GM06990 (cell line): ENCODE results near the gene MAGI1.
A peak's percentile ranks its signal among the peaks of the same experiment; 100 is the strongest.

Experiments
- DNase-seq: peaks from one replicate; pipeline ENCODE4 v3.0.0-alpha.2; 2011; ENCODE audit not compliant: insufficient read length; ENCODE audit errors: extremely low read depth
- H3K27me3 ChIP-seq: replicated peaks from 2 replicates; pipeline ENCODE4 v1.6.0; 2011; ENCODE audit warnings: low read length; ENCODE audit not compliant: control insufficient read depth, insufficient read depth
- H3K36me3 ChIP-seq: 2 replicates; pipeline ENCODE4 v1.5.1; 2011; ENCODE audit warnings: low read length; ENCODE audit not compliant: control insufficient read depth, insufficient read depth
- H3K4me3 ChIP-seq: replicated peaks from 2 replicates; pipeline ENCODE4 v1.5.1; 2011; ENCODE audit warnings: low read depth, mild to moderate bottlenecking, control low read depth, low read length
- TF ChIP-seq, protein P1 (sequence below): IDR thresholded peaks from 2 replicates; pipeline ENCODE4 v1.5.1; 2011; ENCODE audit warnings: low read length, control low read depth, mild to moderate bottlenecking, inconsistent platforms; ENCODE audit not compliant: insufficient read depth, poor library complexity, severe bottlenecking

Gene MAGI1

DNA sequence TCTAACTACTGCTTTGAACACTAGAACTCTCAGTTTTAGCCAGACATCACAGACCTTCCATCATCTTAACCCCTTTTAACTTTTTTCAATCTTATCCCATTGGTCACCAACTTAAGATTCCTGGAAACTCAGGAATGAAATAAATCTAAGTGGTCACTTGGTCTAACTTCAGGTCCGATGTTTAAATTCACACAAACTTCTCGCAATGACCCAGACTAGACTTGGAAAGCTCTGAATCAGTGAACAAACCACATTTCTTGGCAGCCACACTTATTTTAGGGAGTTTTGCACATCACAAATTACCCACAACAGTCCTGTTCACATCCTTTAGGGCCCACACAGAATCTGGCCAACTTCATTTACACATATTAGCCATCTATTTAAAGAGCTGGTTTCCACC, 118.9 kb downstream of the MAGI1 start:
- H3K36me3 ChIP-seq = no peaks in the 10 kb centered on the region
- no peak overlapping the region for H3K4me3 ChIP-seq
- TF ChIP-seq, protein P1, sequence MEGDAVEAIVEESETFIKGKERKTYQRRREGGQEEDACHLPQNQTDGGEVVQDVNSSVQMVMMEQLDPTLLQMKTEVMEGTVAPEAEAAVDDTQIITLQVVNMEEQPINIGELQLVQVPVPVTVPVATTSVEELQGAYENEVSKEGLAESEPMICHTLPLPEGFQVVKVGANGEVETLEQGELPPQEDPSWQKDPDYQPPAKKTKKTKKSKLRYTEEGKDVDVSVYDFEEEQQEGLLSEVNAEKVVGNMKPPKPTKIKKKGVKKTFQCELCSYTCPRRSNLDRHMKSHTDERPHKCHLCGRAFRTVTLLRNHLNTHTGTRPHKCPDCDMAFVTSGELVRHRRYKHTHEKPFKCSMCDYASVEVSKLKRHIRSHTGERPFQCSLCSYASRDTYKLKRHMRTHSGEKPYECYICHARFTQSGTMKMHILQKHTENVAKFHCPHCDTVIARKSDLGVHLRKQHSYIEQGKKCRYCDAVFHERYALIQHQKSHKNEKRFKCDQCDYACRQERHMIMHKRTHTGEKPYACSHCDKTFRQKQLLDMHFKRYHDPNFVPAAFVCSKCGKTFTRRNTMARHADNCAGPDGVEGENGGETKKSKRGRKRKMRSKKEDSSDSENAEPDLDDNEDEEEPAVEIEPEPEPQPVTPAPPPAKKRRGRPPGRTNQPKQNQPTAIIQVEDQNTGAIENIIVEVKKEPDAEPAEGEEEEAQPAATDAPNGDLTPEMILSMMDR = no peak
- H3K27me3 ChIP-seq = no peaks in the 10 kb centered on the region
- no peak for DNase-seq

DNA sequence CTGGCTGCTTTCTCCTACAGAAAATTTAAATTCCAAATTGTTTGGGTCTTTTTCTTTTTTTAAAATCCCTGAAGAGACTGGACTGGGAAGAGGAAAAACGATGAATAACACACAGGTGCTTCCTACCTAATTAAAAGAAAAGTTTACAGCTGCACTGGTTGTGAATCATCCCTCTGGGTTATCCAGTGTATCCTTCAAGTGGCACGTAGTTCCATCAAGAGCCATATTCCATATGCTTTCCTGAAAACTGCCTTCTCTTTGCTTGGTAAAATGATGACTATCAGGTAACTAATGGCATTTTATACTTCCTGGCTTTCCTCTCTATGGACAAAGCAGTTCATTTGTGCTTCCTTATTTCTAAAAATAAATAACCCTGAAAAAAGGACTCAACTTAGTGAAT, 123.2 kb downstream of the MAGI1 start:
- no peaks in the 10 kb centered on the region for H3K36me3 ChIP-seq
- no peak overlapping the region for H3K4me3 ChIP-seq
- TF ChIP-seq, protein P1 = no peak
- no peak for DNase-seq
- H3K27me3 ChIP-seq = no peaks in the 10 kb centered on the region

DNA sequence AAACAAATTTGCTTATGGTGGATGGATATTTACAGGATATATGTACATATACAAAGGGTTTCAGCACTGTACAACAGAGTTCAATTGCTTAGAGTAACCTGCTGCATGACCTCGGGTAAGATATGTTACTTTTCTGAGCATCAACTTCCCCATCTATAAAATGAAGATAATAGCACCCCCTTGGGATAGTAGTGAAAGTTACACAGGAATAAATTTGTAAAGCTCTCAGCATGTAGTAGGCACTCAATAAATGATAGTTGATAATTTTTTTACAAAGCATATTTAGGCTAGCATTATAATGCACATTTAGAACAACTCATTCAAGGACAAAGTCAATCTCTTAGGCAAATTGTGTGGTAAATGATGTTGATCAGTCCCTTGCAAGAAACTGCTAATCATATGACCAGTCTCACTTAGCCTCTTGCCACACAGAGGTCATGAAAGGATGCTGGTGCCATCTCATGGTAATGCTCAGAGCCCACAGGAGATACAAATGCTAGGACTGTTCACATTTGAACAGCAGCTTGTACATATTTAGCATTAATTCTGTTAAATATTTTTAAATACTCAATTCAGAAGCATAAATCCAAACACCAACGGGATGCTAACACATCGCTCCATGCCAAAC, 123.9 kb downstream of the MAGI1 start:
- H3K36me3 ChIP-seq = no peaks in the 10 kb centered on the region
- H3K4me3 ChIP-seq = no peak overlapping the region
- TF ChIP-seq, protein P1 = peak; percentile 8
- peak; percentile 33 for DNase-seq
- H3K27me3 ChIP-seq = no peaks in the 10 kb centered on the region

DNA sequence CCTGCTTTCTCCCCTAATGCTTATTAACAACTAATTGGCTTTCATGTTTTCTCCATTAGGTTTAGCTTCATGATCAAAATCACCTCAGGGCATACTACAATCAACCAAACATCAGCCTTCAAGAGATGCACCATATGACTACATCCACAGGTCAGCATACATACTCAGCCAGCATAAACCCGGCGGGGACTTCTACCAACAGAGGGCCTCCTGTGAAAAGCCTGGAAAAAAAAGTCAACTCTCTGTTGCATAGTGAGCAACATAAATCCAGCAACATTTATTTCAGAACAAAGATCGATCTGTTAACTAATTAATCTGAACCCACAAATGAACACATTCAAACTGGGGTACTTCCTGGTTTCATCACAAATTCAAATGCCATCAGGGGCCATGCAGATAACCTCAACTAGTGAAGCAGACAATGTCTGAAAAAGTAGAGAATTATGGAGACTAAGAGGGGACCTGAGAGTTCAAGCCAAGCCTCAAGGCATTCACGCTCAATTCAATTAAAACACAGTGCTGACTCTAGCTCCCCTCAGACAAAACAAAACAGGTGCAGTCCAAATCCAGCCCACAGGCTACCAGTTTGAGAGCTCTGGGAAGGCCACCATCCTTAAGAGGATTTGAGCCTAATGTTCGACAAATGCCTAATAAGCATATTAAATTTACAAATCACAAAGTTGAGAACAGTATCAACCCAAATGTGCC, 124.5 kb downstream of the MAGI1 start:
- Histone ChIP-seq H3K36me3 (no peaks in the 10 kb centered on the region), H3K27me3 (no peaks in the 10 kb centered on the region), H3K4me3 (no peak overlapping the region)
- TF ChIP-seq, protein P1 = no peak
- no peak for DNase-seq

DNA sequence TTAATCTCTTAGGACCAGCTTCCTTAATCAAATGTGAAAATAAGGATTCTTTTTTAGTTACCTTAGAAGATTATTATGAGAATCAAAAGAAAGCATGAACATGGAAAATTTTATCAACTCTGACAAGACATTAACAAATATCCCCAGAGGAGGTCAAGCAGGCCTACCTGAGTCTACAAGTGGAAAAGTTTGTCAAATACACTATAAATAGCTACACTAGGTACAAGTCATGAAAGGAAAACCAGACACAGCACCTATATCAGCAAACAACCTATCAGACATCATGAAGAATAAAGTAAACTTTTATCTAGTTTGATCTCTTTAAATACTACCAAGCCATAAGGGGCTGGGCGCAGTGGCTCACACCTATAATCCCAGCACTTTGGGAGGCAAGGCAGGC, 126.1 kb downstream of the MAGI1 start:
- no peak for DNase-seq
- Histone ChIP-seq H3K36me3 (no peaks in the 10 kb centered on the region), H3K27me3 (no peaks in the 10 kb centered on the region), H3K4me3 (no peak overlapping the region)
- TF ChIP-seq, protein P1 = no peak
